HepG2 (cell line): ENCODE measurements around the gene STK11. TPM values are rescaled to one million over a fixed set of nuclear protein-coding genes. Genes with fewer than 3 reads are reported as not detected.

Source experiments
- ATAC-seq: fragments of 200-7000 bp; cut with Tn5 transposase; 3 replicates; pipeline ENCODE4 v1.9.1; 2020; ENCODE audit warnings: mild to moderate bottlenecking, moderate library complexity
- BruUV-seq: library from RNA; stranded (reverse); fragments of 400-500 nt; replicated peaks from 2 replicates; lab custom pipeline; 2021; lab: Mats Ljungman, UMichigan
- CTCF ChIA-PET: fragments of 300-600 bp; formaldehyde crosslinking; extraction: SDS; loops from one replicate; lab custom pipeline; 2021; ENCODE audit warnings: low total read pairs, inconsistent platforms, low intra/inter-chr PET ratio; lab: Yijun Ruan, JAX
- POLR2A ChIA-PET: fragments of 350-600 bp; sonication (Branson Sonifier 250); formaldehyde crosslinking; loops from one replicate; lab custom pipeline; 2020; ENCODE audit warnings: antibody characterized with exemption, inconsistent platforms; lab: Yijun Ruan, JAX
- DNase-seq: peaks from one replicate; pipeline ENCODE4 v3.0.0-alpha.2; 2015; ENCODE audit warnings: low spot score
- FAIRE-seq: peaks from 3 replicates; lab custom pipeline; 2011; peaks lifted over from hg19 to GRCh38; lab: Jason Lieb, UNC
- H2AFZ ChIP-seq: one replicate; pipeline ENCODE4 v1.6.1; 2011; ENCODE audit warnings: low read length, inconsistent platforms
- H3K27ac ChIP-seq: fragments of 300-600 bp; 3 replicates; pipeline ENCODE4 v1.8.0; 2011; ENCODE audit warnings: mixed run types, mild to moderate bottlenecking, mixed read lengths, low read length, inconsistent platforms; ENCODE audit not compliant: insufficient read depth; ENCODE audit errors: extremely low read length
- H3K27me3 ChIP-seq, 2 experiments: fragments of 200-600 bp in 1 of 2; 2 replicates in 1 of 2; 3 replicates in 1 of 2; pipeline versions ENCODE4 v1.6.0 to v1.8.0; 2011; ENCODE audit warnings: low read length in 2 of 2, mild to moderate bottlenecking in 2 of 2, moderate library complexity in 2 of 2, inconsistent platforms in 1 of 2; ENCODE audit not compliant: insufficient read depth in 2 of 2, control insufficient read depth in 1 of 2
- H3K36me3 ChIP-seq, 2 experiments: fragments of 200-600 bp in 1 of 2; replicated peaks in 1 of 2; 2 replicates in 1 of 2; 3 replicates in 1 of 2; pipeline versions ENCODE4 v1.5.1 to v1.8.0; 2011; ENCODE audit warnings: low read length in 2 of 2, inconsistent platforms in 1 of 2; ENCODE audit not compliant: insufficient read depth in 2 of 2, control insufficient read depth in 1 of 2
- H3K4me1 ChIP-seq: 2 replicates; pipeline ENCODE4 v1.5.1; 2012; ENCODE audit warnings: low read length, inconsistent platforms; ENCODE audit not compliant: insufficient read depth
- H3K4me2 ChIP-seq: 2 replicates; pipeline ENCODE4 v1.6.0; 2011; ENCODE audit warnings: low read depth, low read length, inconsistent platforms
- H3K4me3 ChIP-seq, 3 experiments: fragments of 200-600 bp in 1 of 3; sonication (generic), shearing (Covaris generic) in 1 of 3; replicated peaks in 1 of 3; 2 replicates each; pipeline ENCODE4 v1.5.1; 2011 to 2016; ENCODE audit warnings: low read length in 3 of 3, inconsistent platforms in 2 of 3, low read depth in 2 of 3, mild to moderate bottlenecking in 2 of 3, control low read depth in 1 of 3, mixed read lengths in 1 of 3; ENCODE audit not compliant: insufficient read depth in 1 of 3
- H3K79me2 ChIP-seq: one replicate; pipeline ENCODE4 v1.6.1; 2011; ENCODE audit warnings: low read length, inconsistent platforms; ENCODE audit not compliant: insufficient read depth
- H3K9ac ChIP-seq: 2 replicates; pipeline ENCODE4 v1.6.0; 2011; ENCODE audit warnings: mild to moderate bottlenecking, low read depth, low read length, inconsistent platforms; ENCODE audit not compliant: insufficient read depth
- H3K9me3 ChIP-seq: 2 replicates; pipeline ENCODE4 v1.5.1; 2012; ENCODE audit warnings: mild to moderate bottlenecking, low read length
- H4K20me1 ChIP-seq: 2 replicates; pipeline ENCODE4 v1.6.0; 2011; ENCODE audit warnings: inconsistent platforms, mild to moderate bottlenecking, low read length, moderate library complexity; ENCODE audit not compliant: insufficient read depth
- CEBPB ChIP-seq: IDR thresholded peaks from 2 replicates; pipeline ENCODE4 v1.6.1; 2011; ENCODE audit warnings: low read depth, low read length, improper control_type of control experiment, borderline replicate concordance
- MAZ ChIP-seq, 2 experiments: sonication (generic) in 1 of 2; formaldehyde crosslinking in 1 of 2; IDR thresholded peaks; 2 replicates each; pipeline versions ENCODE4 v1.5.0 to v1.6.1; 2012 to 2020; ENCODE audit warnings: low read depth in 2 of 2, mild to moderate bottlenecking in 2 of 2, borderline replicate concordance in 1 of 2, improper control_type of control experiment in 1 of 2, low read length in 1 of 2, missing genetic modification reagents in 1 of 2, moderate library complexity in 1 of 2
- MYC ChIP-seq: sonication (generic); formaldehyde crosslinking; IDR thresholded peaks from 2 replicates; pipeline ENCODE4 v1.9.0; 2021; ENCODE audit warnings: missing genetic modification reagents, borderline replicate concordance
- POLR2AphosphoS5 ChIP-seq: IDR thresholded peaks from 2 replicates; pipeline ENCODE4 v1.6.1; 2012; ENCODE audit warnings: low read depth, low read length
- REL ChIP-seq: sonication (generic); formaldehyde crosslinking; conservative IDR thresholded peaks from 2 replicates; pipeline ENCODE4 v1.8.0; 2022; ENCODE audit warnings: mild to moderate bottlenecking, missing genetic modification reagents, moderate library complexity
- WGBS: methylation state at CpG from one replicate; pipeline ENCODE4 v1.1.6; 2017; ENCODE audit warnings: low lambda C conversion rate; 5-methylcytosine and 5-hydroxymethylcytosine counted together
- in situ Hi-C: cut with HindIII; loops from 2 replicates; pipeline ENCODE4 v1.10.0; 2017; ENCODE audit warnings: low pct_unique_long_range_greater_than_20kb; ENCODE audit not compliant: extremely low pct_ligation_motif_present
- intact Hi-C: fragments of 100-400 bp; cut with micrococcal nuclease; formaldehyde crosslinking; loops from one replicate; pipeline ENCODE4 v1.10.0; 2022; ENCODE audit not compliant: unreplicated experiment
- polyA plus RNA-seq, 8 experiments: library from polyadenylated mRNA; depleted of rRNA in 3 of 8; stranded (reverse) in 7 of 8; unstranded in 1 of 8; fragments of >200 nt; fragmentation: Illumina TruSeq in 4 of 8; extraction: Trizol in 4 of 8; gene quantifications; 2 replicates each; pipeline versions ENCODE4 v1.2.1 to v1.2.3, GENCODE V29; 2011 to 2016; ENCODE audit warnings: low read depth in 4 of 8, missing spikeins in 1 of 8, mixed read lengths in 1 of 8; ENCODE audit not compliant: insufficient read depth in 1 of 8
- total RNA-seq, 5 experiments: library from RNA; depleted of rRNA; stranded (reverse); fragments of >200 nt; fragmentation: Illumina TruSeq; extraction: Trizol; gene quantifications; 2 replicates each; pipeline ENCODE4 v1.2.3, GENCODE V29; 2016; ENCODE audit warnings: low read depth in 1 of 5
- TF ChIP-seq, protein P1 (sequence below): sonication (generic); formaldehyde crosslinking; IDR thresholded peaks from 2 replicates; pipeline ENCODE4 v1.4.0; 2020; ENCODE audit warnings: missing genetic modification reagents, borderline replicate concordance
- TF ChIP-seq, protein P2 (sequence below): sonication (generic); formaldehyde crosslinking; IDR thresholded peaks from 2 replicates; pipeline ENCODE4 v1.8.1; 2023; ENCODE audit warnings: mild to moderate bottlenecking, moderate library complexity, missing genetic modification reagents
- TF ChIP-seq, protein P3 (sequence below): IDR thresholded peaks from 2 replicates; pipeline ENCODE4 v1.6.1; 2016; ENCODE audit warnings: missing compliant biosample characterization, missing genetic modification reagents, borderline replicate concordance

The STK11 gene
- total and polyA plus RNA-seq, 2 of the 13 experiments (the other 11 are each of a cell fraction or from before 2014, with no cell fraction given), result 27.5 to 43.6 TPM

DNA sequence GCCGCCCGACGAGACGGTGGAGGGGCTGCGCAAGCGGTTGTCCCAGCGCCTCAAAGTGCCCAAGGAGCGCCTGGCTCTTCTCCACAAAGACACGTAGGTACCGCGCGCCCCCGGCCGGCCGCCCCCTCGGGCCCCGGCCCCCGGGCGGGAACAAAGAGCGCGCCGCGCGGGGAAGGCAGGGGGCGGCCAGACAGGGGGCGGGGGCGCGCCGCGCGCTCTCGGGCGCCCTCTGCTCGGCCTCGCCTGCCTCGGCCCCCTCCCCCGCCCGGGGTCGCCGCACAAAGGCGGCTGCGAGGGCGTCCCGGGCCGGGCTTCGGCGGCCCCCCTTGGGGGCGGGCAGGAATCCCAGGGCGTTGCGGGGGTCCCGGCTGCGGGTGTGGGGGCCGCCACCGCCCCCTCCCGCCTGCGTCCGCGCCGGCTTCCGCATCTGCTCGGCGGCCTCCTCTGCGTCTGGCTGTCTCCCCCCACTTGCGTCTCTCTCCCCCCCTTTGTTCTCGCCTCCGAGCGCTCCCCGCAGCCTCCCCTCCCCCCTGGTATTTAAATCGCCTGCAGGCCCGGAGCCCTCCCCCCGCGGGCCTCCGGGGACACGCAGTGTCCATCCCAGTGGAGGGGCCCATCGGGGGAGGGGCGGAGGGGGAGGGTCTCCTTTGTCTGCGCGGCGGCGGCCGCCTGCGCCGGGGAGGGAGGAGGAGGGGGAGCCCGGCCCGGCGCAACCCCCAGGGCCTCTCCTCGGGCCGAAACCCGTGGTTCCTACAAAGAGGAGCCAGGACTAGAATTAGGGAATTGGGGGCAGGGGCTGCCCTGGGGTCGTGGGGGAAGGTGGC, 45.1 kb downstream of the STK11 start (continued):
- TF ChIP-seq, protein P1, sequence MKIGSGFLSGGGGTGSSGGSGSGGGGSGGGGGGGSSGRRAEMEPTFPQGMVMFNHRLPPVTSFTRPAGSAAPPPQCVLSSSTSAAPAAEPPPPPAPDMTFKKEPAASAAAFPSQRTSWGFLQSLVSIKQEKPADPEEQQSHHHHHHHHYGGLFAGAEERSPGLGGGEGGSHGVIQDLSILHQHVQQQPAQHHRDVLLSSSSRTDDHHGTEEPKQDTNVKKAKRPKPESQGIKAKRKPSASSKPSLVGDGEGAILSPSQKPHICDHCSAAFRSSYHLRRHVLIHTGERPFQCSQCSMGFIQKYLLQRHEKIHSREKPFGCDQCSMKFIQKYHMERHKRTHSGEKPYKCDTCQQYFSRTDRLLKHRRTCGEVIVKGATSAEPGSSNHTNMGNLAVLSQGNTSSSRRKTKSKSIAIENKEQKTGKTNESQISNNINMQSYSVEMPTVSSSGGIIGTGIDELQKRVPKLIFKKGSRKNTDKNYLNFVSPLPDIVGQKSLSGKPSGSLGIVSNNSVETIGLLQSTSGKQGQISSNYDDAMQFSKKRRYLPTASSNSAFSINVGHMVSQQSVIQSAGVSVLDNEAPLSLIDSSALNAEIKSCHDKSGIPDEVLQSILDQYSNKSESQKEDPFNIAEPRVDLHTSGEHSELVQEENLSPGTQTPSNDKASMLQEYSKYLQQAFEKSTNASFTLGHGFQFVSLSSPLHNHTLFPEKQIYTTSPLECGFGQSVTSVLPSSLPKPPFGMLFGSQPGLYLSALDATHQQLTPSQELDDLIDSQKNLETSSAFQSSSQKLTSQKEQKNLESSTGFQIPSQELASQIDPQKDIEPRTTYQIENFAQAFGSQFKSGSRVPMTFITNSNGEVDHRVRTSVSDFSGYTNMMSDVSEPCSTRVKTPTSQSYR (CRISPR knock-in tag), result peak; percentile 78; the same call in 1 of the 2 replicates

DNA sequence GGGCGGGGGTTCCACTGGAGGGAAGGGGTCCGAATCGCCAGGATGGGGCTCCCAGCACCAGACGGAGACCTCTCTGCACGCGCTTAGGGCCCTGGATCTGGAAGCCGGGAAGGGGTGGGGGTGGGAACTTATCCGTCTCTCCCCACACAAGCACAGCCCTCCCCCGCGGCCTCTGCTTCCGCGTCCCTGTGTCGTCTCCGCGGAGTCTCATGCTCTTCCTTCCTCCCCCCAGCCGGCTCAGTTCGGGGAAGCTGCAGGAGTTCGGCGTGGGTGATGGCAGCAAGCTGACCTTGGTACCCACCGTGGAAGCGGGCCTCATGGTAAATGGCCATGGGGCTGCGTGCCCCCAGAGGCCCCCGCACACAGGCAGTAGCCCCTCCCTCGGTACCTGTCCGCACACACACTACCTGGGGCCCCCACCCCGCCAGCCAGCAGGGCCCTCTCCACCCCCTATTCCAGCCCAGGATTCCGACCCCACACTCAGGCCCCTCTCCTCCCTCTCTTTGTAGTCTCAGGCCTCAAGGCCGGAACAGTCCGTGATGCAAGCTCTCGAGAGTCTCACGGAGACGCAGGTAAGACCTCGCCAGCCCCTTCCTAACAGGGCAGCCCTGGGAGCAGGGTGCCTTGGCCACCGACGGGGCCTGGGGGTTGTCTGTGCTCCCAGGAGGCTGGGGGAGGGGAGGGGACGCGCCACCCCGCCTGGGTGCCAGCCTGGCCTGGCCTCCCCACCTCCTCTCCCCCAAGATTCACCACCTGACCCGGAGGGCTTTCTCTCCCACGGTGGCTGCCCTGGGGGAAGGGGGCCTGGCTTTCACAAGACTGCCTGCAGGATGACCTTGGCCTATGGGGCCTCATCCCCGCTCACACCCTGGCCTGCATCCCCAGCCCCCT, 46.0 kb downstream of the STK11 start:
- POLR2A ChIA-PET, result interaction anchor here (0.9 to 13.7 kb wide), 3 partner anchors 13 to 22 kb away, joined by 4 to 668 read pairs (median 4); partner anchors contain the start of gene CIRBP
- H3K9ac ChIP-seq, result peak overlapping the region; percentile 92
- peak overlapping the region; percentile 86 to 90 (median 88); a peak in 5 of 6 replicates for H3K4me3 ChIP-seq
- H4K20me1 ChIP-seq, result peaks cover 41% of the 10 kb centered on the region; the same call in 1 of the 2 replicates
- peak overlapping the region; percentile 94 for H3K27ac ChIP-seq
- H3K4me1 ChIP-seq, result peaks cover 51% of the 10 kb centered on the region
- no peak overlapping the region for H2AFZ ChIP-seq
- peak; percentile 9 for ATAC-seq
- DNase-seq, result peak; percentile 90
- in situ Hi-C loops, result no loop called here
- peak overlapping the region; percentile 87 for H3K4me2 ChIP-seq
- peaks cover 35% of the 10 kb centered on the region for H3K79me2 ChIP-seq
- no peak for FAIRE-seq
- TSS peak; percentile 30 for BruUV-seq
- 0% methylated on average over 5 of the region's 41 CpGs for WGBS
- H3K27me3 ChIP-seq, result no peaks in the 10 kb centered on the region; a peak in 1 of 5 replicates
- intact Hi-C loops, result no loop called here
- no peaks in the 10 kb centered on the region for H3K9me3 ChIP-seq
- CTCF ChIA-PET, result interaction anchor here (0.8 to 1.2 kb wide), 2 partner anchors 16 kb away, joined by 4 read pairs; no protein-coding TSS in a partner anchor
- peaks cover 16 to 34% of the 10 kb centered on the region in 2 experiments for H3K36me3 ChIP-seq
- TF ChIP-seq CEBPB (peak; percentile 48; the same call in 1 of the 2 replicates), REL (CRISPR knock-in tag) (0 out of 2 replicates have a peak, but pooled peaks have one; percentile 35), MYC (CRISPR knock-in tag) (peak; percentile 1), MAZ (IDR thresholded peaks at IDR 0.05; ENCODE audit: borderline replicate concordance, low read depth, low read length) (no peak), MAZ (CRISPR knock-in tag; IDR thresholded peaks at IDR 0.05; ENCODE audit: low read depth) (peak; percentile 57; the same call in 1 of the 2 replicates), POLR2AphosphoS5 (peak; percentile 36; the same call in 1 of the 2 replicates)
- TF ChIP-seq, protein P2, sequence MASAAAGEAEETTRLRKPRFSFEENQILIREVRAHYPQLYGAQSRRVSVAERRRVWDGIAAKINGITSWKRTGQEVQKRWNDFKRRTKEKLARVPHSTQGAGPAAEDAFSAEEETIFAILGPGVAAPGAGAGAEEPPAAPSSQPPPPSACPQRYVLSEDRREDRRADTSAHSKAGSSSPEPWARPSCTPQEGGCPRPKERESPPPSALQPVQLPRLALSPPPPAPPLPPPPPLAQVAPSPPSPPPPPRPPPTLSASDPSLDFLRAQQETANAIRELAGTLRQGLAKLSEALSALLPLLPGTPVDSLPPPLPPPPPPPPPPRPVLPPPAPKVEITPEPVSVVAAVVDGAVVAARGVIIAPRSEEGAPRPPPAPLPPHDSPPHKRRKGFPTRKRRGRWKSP (CRISPR knock-in tag), result peak; percentile 8; the same call in 1 of the 2 replicates
- TF ChIP-seq, protein P3, sequence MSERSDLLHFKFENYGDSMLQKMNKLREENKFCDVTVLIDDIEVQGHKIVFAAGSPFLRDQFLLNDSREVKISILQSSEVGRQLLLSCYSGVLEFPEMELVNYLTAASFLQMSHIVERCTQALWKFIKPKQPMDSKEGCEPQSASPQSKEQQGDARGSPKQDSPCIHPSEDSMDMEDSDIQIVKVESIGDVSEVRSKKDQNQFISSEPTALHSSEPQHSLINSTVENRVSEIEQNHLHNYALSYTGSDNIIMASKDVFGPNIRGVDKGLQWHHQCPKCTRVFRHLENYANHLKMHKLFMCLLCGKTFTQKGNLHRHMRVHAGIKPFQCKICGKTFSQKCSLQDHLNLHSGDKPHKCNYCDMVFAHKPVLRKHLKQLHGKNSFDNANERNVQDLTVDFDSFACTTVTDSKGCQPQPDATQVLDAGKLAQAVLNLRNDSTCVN, result peak; percentile 30; the same call in 1 of the 2 replicates
